NCI-H187 treated with DMSO at 0.1 percent for 48 hours (cell line): ENCODE results near the gene PLAGL1.
"Not testable (repeated sequence)": the region's sequence is repeated elsewhere in the genome, so short reads cannot be mapped to it uniquely, and the experiment has no call there.

Experiments
- DNase-seq: peaks from one replicate; lab custom pipeline; 2025; lab: John Stamatoyannopoulos, UW

PLAGL1 gene

DNA sequence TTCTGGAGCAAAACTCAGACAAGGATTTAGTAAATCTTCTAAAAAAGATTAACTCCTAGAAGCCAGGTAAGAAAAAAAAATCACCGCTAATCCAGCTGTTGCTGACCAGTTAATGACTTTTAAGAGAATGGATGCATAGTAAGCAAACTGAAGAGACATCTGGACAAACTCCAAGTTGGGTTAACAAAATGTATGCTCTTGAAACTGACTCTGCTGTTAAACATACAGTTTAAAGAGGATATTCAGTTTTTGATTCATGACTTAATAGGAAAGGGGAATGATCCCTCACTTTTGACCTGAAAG lies 70.4 kb downstream of the PLAGL1 start:
- DNase-seq: no peak

- DNase-seq: no peak
Observed at GRCh38 chr6:143936778-143937667, 71.0 kb downstream of the PLAGL1 start.

DNA sequence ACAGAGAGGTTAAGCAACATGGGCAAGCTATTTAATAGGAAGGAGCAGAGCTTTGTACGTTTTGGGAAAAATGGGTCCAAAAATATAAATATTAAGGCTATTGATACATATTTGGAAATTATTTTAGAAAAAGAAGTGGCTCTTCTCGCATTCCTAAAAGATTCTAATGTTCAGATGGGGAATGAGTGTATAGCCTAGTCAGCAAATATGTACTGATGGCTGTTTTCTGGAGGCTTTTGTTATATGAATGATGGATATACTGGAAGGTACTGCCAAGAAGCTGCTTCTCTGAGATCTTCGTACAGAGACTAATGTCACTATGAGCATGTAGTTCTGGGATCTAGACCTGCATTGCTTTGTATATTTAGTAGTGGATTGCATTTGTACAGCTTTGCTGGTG lies 71.7 kb downstream of the PLAGL1 start:
- no peak for DNase-seq

DNA sequence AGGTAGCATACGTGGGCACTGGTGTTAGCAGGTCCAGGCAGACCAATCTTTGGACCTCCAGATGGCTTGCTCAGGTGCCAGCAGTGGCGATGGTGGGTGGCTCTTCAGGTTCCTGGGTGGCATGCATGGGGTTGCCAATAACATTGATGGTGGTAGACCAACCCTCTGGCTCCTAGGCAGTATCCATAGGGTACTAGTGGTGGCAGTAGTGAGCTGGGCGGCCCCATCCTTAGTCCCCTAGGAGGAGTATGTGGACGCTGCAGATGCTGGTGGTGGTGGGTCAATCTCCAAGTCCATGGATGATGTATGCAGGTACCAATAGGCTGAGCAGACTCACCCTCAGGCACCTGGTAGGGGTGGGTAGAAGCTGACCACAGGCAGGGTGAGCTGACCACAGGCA lies 73.2 kb downstream of the PLAGL1 start:
- no peak for DNase-seq

DNA sequence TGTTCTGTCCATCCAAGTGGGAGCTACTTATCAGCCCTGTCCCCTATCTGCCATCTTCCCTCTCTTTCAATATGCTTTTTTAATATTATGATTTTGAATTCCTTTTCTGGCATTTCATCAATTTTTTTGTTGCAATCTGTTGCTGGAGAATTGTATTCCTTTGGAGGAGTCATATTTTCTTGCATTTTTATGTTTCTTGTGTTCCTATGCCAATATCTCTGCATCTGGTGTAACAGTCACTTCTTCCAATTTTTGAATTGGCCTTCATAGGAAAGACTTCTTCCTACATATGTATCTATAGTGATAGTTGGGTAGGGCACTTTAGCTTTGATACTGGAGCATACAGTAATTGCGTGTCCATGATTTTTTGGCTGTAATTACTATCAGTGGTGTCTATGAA lies 73.7 kb downstream of the PLAGL1 start:
- DNase-seq: no peak

GRCh38 chr6:143929975-143930374 lies 78.1 kb downstream of the PLAGL1 start:
- no peak for DNase-seq

DNA sequence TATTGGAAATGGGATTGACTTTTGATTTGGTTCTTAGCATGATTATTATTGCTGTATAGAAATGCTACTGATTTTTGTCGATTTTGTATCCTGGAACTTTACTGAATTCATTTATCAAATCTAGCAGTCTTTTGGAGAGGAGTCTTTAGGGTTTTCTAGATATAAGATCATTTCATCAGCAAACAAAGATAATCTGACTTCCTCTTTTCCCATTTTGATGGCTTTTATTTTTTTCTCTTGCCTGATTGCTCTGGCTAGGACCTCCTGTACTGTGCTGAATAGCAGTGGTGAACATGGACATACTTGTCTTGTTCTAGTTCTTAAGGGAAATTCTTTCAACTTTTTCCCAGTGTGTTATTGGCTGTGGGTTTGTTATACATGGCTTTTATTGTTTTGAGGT lies 79.2 kb downstream of the PLAGL1 start:
- DNase-seq: no peak

DNA sequence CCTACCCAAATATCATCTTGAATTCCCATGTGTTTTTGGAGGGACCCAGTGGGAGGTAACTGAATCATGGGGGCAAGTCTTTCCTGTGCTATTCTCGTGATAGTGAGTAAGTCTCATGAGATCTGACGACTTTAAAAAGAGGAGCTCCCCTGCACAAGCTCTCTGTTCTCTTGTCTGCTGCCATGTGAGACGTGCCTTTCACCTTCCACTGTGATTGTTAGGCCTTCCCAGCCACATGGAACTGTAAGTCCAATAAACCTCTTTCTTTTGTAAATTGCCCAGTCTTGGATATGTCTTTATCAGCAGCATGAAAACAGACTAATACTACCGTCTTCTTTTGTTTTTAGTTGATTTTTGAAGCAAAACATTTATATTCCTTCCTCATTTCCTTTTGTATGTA lies 91.0 kb downstream of the PLAGL1 start:
- not testable (repeated sequence) for DNase-seq

- DNase-seq: no peak
Observed at GRCh38 chr6:143912671-143913070, 95.4 kb downstream of the PLAGL1 start.

GRCh38 chr6:143911028-143911427 lies 97.0 kb downstream of the PLAGL1 start:
- no peak for DNase-seq

DNA sequence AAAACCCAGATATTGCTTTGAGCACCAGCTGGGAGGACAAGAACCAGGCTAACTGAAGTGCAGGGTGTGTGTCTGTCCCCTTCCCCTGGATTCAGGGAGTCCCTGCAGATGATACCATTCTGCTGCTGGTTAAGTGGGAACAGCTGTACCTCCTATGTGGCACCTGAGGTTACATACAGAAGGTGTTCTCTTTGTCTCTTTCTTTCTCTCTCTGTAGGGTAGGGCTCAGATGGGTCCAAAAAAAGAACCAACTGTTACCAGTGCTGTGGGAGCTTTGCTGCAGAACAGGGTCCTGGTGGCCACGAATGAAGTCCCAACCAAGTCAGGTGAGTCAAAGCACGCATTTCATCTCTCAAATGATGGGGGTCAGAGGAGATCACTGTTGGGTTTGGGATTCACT lies 105.2 kb downstream of the PLAGL1 start:
- DNase-seq: no peak

GRCh38 chr6:143901885-143902750 lies 105.9 kb downstream of the PLAGL1 start:
- no peak for DNase-seq

- DNase-seq: no peak
Observed at GRCh38 chr6:143900358-143900757, 107.7 kb downstream of the PLAGL1 start.

- no peak for DNase-seq
Observed at GRCh38 chr6:143896126-143896860, 111.8 kb downstream of the PLAGL1 start.

- no peak for DNase-seq
Observed at GRCh38 chr6:143894655-143895054, 113.4 kb downstream of the PLAGL1 start.
